NCI-H526 treated with DMSO at 0.1 percent for 48 hours (cell line): ENCODE measurements around the gene CACNA2D1.
A peak's percentile ranks its signal among the peaks of the same experiment; 100 is the strongest.

Experiments used
- DNase-seq: peaks from one replicate; lab custom pipeline; 2025; lab: John Stamatoyannopoulos, UW

CACNA2D1 gene

DNA sequence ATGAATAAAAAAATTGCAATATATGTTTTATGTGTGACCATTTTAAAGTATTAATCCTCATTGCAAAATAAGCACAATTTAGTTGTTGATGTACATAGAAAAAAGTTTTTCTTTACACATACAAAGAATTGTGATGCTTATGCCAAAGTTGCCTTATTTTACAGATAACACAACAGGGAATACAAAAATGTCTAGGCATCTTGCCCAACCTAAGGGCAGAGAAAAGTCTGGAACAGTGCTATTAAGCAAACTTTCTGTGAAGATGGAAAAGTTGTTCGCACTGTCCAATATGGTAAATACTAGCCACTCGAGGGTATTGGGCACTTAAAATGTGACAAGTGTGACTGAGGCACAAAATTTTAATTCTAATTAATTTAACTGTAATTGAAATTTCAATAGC is 483.6 kb downstream of the CACNA2D1 start:
- no peak for DNase-seq

- no peak for DNase-seq
Measured at GRCh38 chr7:81957517-81957916, 486.1 kb downstream of the CACNA2D1 start.

DNA sequence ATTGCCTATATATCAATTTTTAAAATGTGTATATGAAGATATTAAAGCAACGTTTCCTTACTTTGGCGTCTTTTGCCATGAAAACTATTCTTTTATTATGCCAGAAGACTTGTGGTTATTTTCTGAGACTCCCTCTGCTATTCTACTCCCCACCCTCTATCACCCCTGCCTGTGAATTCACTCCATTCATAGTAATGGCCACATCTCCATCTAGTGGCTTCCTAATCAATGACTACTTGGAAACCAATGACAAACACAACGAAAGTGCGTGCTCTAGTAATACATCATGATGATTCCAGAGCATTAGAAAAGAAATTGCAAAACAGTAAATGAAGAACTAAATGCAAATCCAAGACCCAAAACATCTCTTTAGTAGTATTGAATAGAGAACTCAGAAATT is 487.1 kb downstream of the CACNA2D1 start:
- peak; percentile 24 for DNase-seq

DNA sequence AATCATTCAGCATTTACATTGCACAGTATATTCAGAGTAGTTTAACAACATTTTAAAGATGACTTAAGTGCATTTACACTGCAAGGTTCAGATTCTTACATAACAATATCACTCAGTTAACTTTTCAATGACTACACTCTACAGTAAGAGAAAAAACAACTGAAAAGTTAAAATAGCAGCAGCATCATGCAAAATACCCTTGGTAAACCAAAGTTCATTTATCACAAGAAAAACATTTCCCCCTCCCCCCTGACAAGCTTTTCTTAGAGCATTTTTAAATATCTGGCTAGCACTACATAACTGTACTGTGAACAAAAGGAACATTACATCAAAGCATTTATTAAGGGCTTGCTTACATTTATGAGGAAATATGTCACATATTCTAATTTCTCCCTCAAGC is 494.3 kb downstream of the CACNA2D1 start:
- no peak for DNase-seq

DNA sequence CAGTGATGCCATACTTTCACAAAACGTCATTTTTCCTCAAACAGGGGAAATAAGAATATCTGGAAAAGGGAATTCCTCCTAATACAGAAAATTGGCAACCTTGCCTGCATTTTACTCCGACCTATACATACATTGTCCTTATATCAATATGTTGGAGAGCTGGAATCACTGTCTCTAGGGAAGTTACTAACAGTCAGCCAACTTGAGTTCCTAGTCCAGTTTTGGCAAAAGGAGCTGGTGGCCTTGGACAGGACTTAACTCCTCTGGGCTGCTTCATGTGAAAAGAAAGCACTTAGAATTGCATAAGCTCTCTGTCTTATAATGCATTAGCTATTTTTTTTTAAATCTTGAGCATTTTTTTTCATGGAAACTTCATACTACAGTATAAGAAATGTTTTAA is 499.5 kb downstream of the CACNA2D1 start:
- DNase-seq: no peak

GRCh38 chr7:81937091-81937490 is 506.5 kb downstream of the CACNA2D1 start:
- no peak for DNase-seq

DNA sequence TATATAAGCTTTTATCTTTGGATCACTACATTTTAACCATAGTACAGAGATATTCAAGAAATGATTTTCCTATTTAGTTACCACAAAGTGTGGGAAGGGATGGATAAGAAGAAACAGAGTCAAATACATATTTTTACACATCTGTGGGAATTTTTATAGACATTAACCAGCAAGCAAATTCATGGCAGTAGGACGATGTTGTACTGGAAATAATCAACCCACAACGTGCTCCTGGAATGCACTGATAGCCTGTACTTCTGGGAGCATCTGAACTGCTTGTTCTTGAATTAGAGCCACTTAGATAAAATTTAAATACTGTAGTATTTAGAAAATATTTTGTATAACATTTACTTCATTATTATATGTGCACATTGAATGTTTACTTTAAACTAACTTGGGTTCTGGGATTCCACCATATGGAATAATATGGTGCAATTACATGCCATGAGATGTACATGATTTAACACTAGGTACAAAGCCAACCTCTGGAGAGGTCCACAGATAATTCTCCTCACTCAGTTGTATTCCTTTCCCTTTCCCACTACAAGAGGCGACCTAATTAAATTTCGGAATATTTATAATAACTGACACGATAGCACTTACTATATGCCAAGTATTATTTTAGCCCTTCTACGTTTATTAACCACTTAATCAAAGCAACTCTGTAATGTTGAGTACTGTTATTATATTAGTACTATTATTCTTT is 508.8 kb downstream of the CACNA2D1 start:
- DNase-seq: no peak

- DNase-seq: no peak
Measured at GRCh38 chr7:81932936-81933335, 510.6 kb downstream of the CACNA2D1 start.

- DNase-seq: no peak
Measured at GRCh38 chr7:81929386-81929785, 514.2 kb downstream of the CACNA2D1 start.

- DNase-seq: no peak
Measured at GRCh38 chr7:81926154-81926553, 517.4 kb downstream of the CACNA2D1 start.

DNA sequence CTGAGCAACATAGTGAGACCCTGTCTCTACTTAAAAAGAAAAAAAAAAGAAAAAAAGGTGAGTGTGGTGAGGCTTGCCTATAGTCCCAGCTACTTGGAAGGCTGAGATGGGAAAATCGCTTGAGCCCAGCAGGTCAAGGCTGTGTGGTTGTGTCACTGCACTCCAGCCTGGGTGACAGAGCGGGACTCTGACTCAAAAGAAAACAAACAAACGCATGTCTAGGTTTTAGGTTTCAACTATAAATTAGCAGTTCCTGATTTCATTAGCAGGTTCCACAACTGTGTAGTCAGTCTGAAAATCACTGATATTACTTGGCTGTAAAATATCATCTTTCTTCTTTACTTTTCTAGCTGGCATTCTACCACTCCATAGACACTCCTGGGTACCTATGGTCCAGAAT is 518.0 kb downstream of the CACNA2D1 start:
- DNase-seq: no peak

DNA sequence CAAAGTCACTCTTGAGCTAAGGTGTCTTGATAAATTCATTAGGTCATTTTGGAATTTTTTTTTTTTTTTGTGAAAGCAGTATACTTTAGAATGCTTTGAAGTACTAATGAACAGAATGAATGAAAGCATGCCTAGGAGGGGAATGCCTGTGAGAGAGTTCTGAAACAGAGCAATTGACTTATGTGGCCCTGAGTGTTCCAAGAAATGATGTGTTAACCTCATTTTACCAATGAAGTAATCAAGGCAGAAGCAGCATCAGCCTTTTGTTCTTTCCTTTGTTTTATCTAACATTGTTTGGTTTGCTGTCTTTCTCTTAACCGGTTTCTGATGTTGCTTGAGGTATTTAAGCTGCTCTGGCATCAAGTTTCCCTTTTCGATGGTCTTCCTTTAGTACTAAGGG is 519.1 kb downstream of the CACNA2D1 start:
- DNase-seq: no peak

DNA sequence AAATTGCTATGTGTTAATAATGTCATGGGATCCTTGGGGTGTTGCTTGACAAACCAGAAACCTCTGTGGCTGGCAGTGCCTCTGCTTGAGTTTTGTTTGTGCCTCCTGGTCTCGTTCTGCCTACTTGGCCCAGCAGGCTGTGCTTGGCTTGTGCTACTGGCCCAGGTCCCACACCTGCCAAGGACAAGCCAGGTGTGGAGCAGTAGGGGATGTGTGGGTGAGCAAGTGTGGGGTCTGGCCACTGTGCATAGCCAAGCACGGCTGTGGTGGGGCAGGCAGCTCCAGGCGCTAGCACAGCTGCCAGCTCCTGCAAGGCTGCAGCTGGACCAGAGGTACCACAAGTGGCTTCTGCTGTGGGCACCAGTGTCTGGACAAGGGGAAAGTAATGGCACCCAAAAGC is 524.1 kb downstream of the CACNA2D1 start:
- DNase-seq: no peak

DNA sequence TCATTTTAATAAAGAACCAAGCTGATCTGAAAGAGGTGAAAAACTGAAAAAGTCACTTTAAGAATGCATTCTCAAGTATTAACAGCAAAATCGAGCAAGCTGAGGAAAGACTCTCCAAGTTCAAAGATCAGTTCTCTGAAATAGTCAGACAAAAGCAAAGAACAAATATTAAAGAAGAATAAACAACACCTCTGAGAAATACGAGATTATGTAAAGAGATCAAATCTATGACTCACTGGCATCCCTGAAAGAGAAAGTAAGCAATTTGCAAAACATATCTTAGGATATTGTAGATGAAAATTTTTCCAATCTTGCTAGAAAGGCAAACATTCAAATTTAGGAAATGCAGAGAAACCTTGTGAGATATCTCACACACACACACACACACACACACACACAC is 535.4 kb downstream of the CACNA2D1 start:
- no peak for DNase-seq

GRCh38 chr7:81903115-81903514 is 540.5 kb downstream of the CACNA2D1 start:
- DNase-seq: no peak

- no peak for DNase-seq
Measured at GRCh38 chr7:81902536-81902935, 541.0 kb downstream of the CACNA2D1 start.
